NCI-H2227 (cell line): ENCODE measurements around the gene RANBP10.

Experiments
- DNase-seq: peaks from one replicate; lab custom pipeline; 2025; ENCODE audit not compliant: unreplicated experiment; lab: John Stamatoyannopoulos, UW

RANBP10 gene

GRCh38 chr16:67679935-67680897 is 126.1 kb downstream of the RANBP10 start:
- DNase-seq, result no peak

GRCh38 chr16:67678354-67679023 is 127.9 kb downstream of the RANBP10 start:
- DNase-seq, result no peak

GRCh38 chr16:67677712-67678111 is 128.6 kb downstream of the RANBP10 start:
- DNase-seq, result no peak

GRCh38 chr16:67676939-67677338 is 129.4 kb downstream of the RANBP10 start:
- DNase-seq, result no peak

GRCh38 chr16:67676516-67676915 is 129.8 kb downstream of the RANBP10 start:
- DNase-seq, result no peak

- DNase-seq, result no peak
Measured at GRCh38 chr16:67675999-67676398, 130.4 kb downstream of the RANBP10 start.

GRCh38 chr16:67675579-67675935 is 130.8 kb downstream of the RANBP10 start:
- DNase-seq, result no peak

GRCh38 chr16:67674851-67675578 is 131.3 kb downstream of the RANBP10 start:
- no peak for DNase-seq

GRCh38 chr16:67673712-67674580 is 132.4 kb downstream of the RANBP10 start:
- no peak for DNase-seq
